K562 (cell line): ENCODE data around the gene ARID3A. TPM values are rescaled to one million over a fixed set of nuclear protein-coding genes. Genes with fewer than 3 reads are reported as not detected.

ENCODE experiments used
- C11orf30 ChIP-seq: fragments of 450-650 bp; IDR thresholded peaks from 2 replicates; pipeline ENCODE4 v1.6.1; 2016; ENCODE audit warnings: low read depth, mild to moderate bottlenecking
- CHCHD3 ChIP-seq: fragments of 250-450 bp; sonication (Bioruptor Pico); IDR thresholded peaks from 2 replicates; pipeline ENCODE4 v2.1.2; 2022; ENCODE audit warnings: mild to moderate bottlenecking
- ESRRA ChIP-seq: fragments of 450-650 bp; IDR thresholded peaks from 2 replicates; pipeline ENCODE4 v1.6.1; 2014; ENCODE audit warnings: low read depth, mild to moderate bottlenecking, moderate library complexity, borderline replicate concordance
- KDM5B ChIP-seq: fragments of 200-600 bp; sonication (generic); IDR thresholded peaks from 2 replicates; pipeline ENCODE4 v1.6.1; 2012; ENCODE audit warnings: low read depth, mild to moderate bottlenecking, moderate library complexity, low read length, control low read depth, inconsistent platforms; ENCODE audit not compliant: insufficient replicate concordance
- LCOR ChIP-seq: sonication (generic); formaldehyde crosslinking; IDR thresholded peaks from 2 replicates; pipeline ENCODE4 v1.8.0; 2022; ENCODE audit warnings: mild to moderate bottlenecking, missing genetic modification reagents
- MYNN ChIP-seq, 2 experiments: sonication (generic); formaldehyde crosslinking in 1 of 2; IDR thresholded peaks; 2 replicates each; pipeline versions ENCODE4 v1.5.0 to v1.6.1; 2016 to 2020; ENCODE audit warnings: antibody characterized with exemption in 1 of 2, missing genetic modification reagents in 1 of 2
- NCOA4 ChIP-seq: fragments of 450-650 bp; IDR thresholded peaks from 2 replicates; pipeline ENCODE4 v1.6.1; 2018; ENCODE audit warnings: mild to moderate bottlenecking; ENCODE audit not compliant: partially characterized antibody
- NR4A1 ChIP-seq, 2 experiments: fragments of 250-450 bp in 1 of 2; fragments of 450-650 bp in 1 of 2; sonication (Bioruptor Pico) in 1 of 2; IDR thresholded peaks; 2 replicates each; pipeline versions ENCODE4 v1.4.0 to v1.6.1; 2016 to 2020; ENCODE audit warnings: mild to moderate bottlenecking in 2 of 2, missing compliant biosample characterization in 1 of 2, missing genetic modification characterization in 1 of 2, moderate library complexity in 1 of 2
- PCBP1 ChIP-seq: fragments of 200-400 bp; formaldehyde crosslinking; IDR thresholded peaks from 2 replicates; pipeline ENCODE4 v1.6.1; 2018; ENCODE audit warnings: mild to moderate bottlenecking, low read depth, low read length; ENCODE audit not compliant: poor library complexity, severe bottlenecking
- RBM15 ChIP-seq: fragments of 200-400 bp; formaldehyde crosslinking; IDR thresholded peaks from 2 replicates; pipeline ENCODE4 v1.6.1; 2018; ENCODE audit warnings: mild to moderate bottlenecking, low read length, moderate library complexity; ENCODE audit not compliant: insufficient read depth
- RNF219 ChIP-seq: fragments of 250-450 bp; sonication (Bioruptor Pico); IDR thresholded peaks from 2 replicates; pipeline ENCODE4 v1.5.0; 2022; ENCODE audit warnings: mild to moderate bottlenecking
- SMC3 ChIP-seq: conservative IDR thresholded peaks from 2 replicates; pipeline ENCODE4 v1.6.1; 2011; ENCODE audit warnings: low read depth, low read length, improper control_type of control experiment; ENCODE audit not compliant: insufficient read depth
- TFAM ChIP-seq: fragments of 250-450 bp; sonication (Bioruptor Pico); conservative IDR thresholded peaks from 2 replicates; pipeline ENCODE4 v1.5.0; 2021; ENCODE audit warnings: mild to moderate bottlenecking, moderate library complexity
- TOE1 ChIP-seq, 2 experiments: fragments of 450-650 bp in 1 of 2; sonication (generic) in 1 of 2; formaldehyde crosslinking in 1 of 2; IDR thresholded peaks; 2 replicates each; pipeline versions ENCODE4 v1.7.1 to v1.8.0; 2016 to 2022; ENCODE audit warnings: borderline replicate concordance in 2 of 2, mild to moderate bottlenecking in 2 of 2, antibody characterized with exemption in 1 of 2, inconsistent platforms in 1 of 2, low read depth in 1 of 2, missing genetic modification reagents in 1 of 2, moderate library complexity in 1 of 2
- ZNF311 ChIP-seq: fragments of 250-450 bp; sonication (Bioruptor Pico); IDR thresholded peaks from 2 replicates; pipeline ENCODE4 v1.4.0; 2020; ENCODE audit warnings: mild to moderate bottlenecking, moderate library complexity
- ZNF586 ChIP-seq: fragments of 450-650 bp; formaldehyde crosslinking; conservative IDR thresholded peaks from 2 replicates; pipeline ENCODE4 v1.4.0; 2020; ENCODE audit warnings: mild to moderate bottlenecking, moderate library complexity
- ZSCAN32 ChIP-seq: fragments of 450-650 bp; formaldehyde crosslinking; IDR thresholded peaks from 2 replicates; pipeline ENCODE4 v1.4.0; 2020; ENCODE audit warnings: mild to moderate bottlenecking, moderate library complexity
- polyA plus RNA-seq, 8 experiments: library from polyadenylated mRNA; depleted of rRNA in 4 of 8; stranded (reverse) in 5 of 8; unstranded in 3 of 8; fragments of >200 nt; fragmentation: Nextera tagmentation in 2 of 8; fragmentation: Illumina TruSeq in 1 of 8; extraction: Ambion mirVana in 2 of 8; extraction: Trizol in 1 of 8; gene quantifications; 2 replicates each; pipeline versions ENCODE4 v1.2.1 to v1.2.3, GENCODE V29; 2011 to 2014; ENCODE audit warnings: inconsistent platforms in 1 of 8, missing spikeins in 1 of 8
- total RNA-seq, 7 experiments: library from RNA; depleted of rRNA in 6 of 7; stranded (reverse); fragments of >200 nt in 6 of 7; fragmentation: Illumina TruSeq in 2 of 7; extraction: Trizol in 2 of 7; gene quantifications; 2 replicates each; pipeline versions ENCODE4 v1.2.1 to v1.2.3, GENCODE V29; 2011 to 2021; ENCODE audit warnings: low replicate concordance in 1 of 7
- TF ChIP-seq, protein P1 (sequence below): fragments of 450-650 bp; IDR thresholded peaks from 2 replicates; pipeline ENCODE4 v1.6.1; 2017; ENCODE audit warnings: antibody characterized with exemption, mild to moderate bottlenecking
- TF ChIP-seq, protein P2 (sequence below): fragments of 450-650 bp; IDR thresholded peaks from 2 replicates; pipeline ENCODE4 v1.6.1; 2016; ENCODE audit warnings: low read depth, mild to moderate bottlenecking, moderate library complexity

Gene ARID3A
- total and polyA plus RNA-seq, 9 of the 15 experiments (the other 6 are each of a cell fraction or from before 2014, with no cell fraction given): 1.4 to 118 (median 31.2) TPM

- TF ChIP-seq, protein P1, sequence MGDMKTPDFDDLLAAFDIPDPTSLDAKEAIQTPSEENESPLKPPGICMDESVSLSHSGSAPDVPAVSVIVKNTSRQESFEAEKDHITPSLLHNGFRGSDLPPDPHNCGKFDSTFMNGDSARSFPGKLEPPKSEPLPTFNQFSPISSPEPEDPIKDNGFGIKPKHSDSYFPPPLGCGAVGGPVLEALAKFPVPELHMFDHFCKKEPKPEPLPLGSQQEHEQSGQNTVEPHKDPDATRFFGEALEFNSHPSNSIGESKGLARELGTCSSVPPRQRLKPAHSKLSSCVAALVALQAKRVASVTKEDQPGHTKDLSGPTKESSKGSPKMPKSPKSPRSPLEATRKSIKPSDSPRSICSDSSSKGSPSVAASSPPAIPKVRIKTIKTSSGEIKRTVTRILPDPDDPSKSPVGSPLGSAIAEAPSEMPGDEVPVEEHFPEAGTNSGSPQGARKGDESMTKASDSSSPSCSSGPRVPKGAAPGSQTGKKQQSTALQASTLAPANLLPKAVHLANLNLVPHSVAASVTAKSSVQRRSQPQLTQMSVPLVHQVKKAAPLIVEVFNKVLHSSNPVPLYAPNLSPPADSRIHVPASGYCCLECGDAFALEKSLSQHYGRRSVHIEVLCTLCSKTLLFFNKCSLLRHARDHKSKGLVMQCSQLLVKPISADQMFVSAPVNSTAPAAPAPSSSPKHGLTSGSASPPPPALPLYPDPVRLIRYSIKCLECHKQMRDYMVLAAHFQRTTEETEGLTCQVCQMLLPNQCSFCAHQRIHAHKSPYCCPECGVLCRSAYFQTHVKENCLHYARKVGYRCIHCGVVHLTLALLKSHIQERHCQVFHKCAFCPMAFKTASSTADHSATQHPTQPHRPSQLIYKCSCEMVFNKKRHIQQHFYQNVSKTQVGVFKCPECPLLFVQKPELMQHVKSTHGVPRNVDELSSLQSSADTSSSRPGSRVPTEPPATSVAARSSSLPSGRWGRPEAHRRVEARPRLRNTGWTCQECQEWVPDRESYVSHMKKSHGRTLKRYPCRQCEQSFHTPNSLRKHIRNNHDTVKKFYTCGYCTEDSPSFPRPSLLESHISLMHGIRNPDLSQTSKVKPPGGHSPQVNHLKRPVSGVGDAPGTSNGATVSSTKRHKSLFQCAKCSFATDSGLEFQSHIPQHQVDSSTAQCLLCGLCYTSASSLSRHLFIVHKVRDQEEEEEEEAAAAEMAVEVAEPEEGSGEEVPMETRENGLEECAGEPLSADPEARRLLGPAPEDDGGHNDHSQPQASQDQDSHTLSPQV: peak; percentile 96
- no peak for TF ChIP-seq ZNF586 (CRISPR knock-in tag)
- TF ChIP-seq NR4A1 (CRISPR knock-in tag; IDR thresholded peaks at IDR 0.05): peak; percentile 66; the same call in 1 of the 2 replicates
- TF ChIP-seq NR4A1 (tag; IDR thresholded peaks at IDR 0.05): peak; percentile 89
- TF ChIP-seq TFAM (CRISPR knock-in tag): no peak
- no peak for TF ChIP-seq LCOR (CRISPR knock-in tag)
- TF ChIP-seq MYNN (IDR thresholded peaks at IDR 0.05): peak; percentile 71; the same call in 1 of the 2 replicates
- no peak for TF ChIP-seq MYNN (CRISPR knock-in tag; IDR thresholded peaks at IDR 0.05)
- no peak for TF ChIP-seq ZSCAN32 (CRISPR knock-in tag)
- TF ChIP-seq KDM5B: peak; percentile 68
- no peak for TF ChIP-seq ESRRA
- TF ChIP-seq, protein P2, sequence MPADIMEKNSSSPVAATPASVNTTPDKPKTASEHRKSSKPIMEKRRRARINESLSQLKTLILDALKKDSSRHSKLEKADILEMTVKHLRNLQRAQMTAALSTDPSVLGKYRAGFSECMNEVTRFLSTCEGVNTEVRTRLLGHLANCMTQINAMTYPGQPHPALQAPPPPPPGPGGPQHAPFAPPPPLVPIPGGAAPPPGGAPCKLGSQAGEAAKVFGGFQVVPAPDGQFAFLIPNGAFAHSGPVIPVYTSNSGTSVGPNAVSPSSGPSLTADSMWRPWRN: no peak
- TF ChIP-seq PCBP1: no peak
- no peak for TF ChIP-seq TOE1 (IDR thresholded peaks at IDR 0.05; ENCODE audit: borderline replicate concordance)
- no peak for TF ChIP-seq TOE1 (CRISPR knock-in tag; IDR thresholded peaks at IDR 0.05; ENCODE audit: borderline replicate concordance, low read depth)
- no peak for TF ChIP-seq C11orf30
- TF ChIP-seq NCOA4: no peak
- TF ChIP-seq CHCHD3 (CRISPR knock-in tag): no peak
- TF ChIP-seq SMC3: peak; percentile 14; the same call in 1 of the 2 replicates
- TF ChIP-seq ZNF311 (CRISPR knock-in tag): peak; percentile 56
- TF ChIP-seq RBM15: no peak
- TF ChIP-seq RNF219 (CRISPR knock-in tag): no peak
These were observed 54.5 kb downstream of the ARID3A start (continued) for GRCh38 chr19:980133-980998.
